HG03457 (cell line): Measurements from ENCODE around the gene PMCH.
"Not testable (repeated sequence)": the region's sequence is repeated elsewhere in the genome, so short reads cannot be mapped to it uniquely, and the experiment has no call there.

Source experiments
- ATAC-seq: cut with Tn5 transposase; IDR thresholded peaks from one replicate; pipeline ENCODE4 v1.9.1; 2021; ENCODE audit warnings: moderate number of reproducible peaks; ENCODE audit not compliant: unreplicated experiment

PMCH gene

DNA sequence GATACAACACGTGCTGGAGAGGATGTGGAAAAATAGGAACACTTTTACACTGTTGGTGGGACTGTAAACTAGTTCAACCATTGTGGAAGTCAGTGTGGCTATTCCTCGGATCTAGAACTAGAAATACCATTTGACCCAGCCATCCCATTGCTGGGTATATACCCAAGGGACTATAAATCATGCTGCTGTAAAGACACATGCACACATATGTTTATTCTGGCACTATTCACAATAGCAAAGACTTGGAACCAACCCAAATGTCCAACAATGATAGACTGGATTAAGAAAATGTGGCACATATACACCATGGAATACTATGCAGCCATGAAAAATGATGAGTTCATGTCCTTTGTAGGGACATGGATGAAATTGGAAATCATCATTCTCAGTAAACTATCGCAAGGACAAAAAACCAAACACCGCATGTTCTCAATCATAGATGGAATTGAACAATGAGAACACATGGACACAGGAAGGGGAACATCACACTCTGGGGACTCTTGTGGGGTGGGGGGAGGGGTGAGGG is 50.5 kb downstream of the PMCH start:
- not testable (repeated sequence) for ATAC-seq
